ENCODE measurements around the gene LSM4.

LSM4 gene

GRCh38 chr19:18293642-18294466 lies 29.0 kb downstream of the LSM4 start:
- H3K4me3 ChIP-seq (ENCODE audit: low read depth, low read length), result peak overlapping the region; percentile 69
- DNase-seq (ENCODE audit: low read depth), result no peak
- TF ChIP-seq CTCF (conservative IDR thresholded peaks at IDR 0.05; ENCODE audit: low read depth, low read length), result no peak

- H3K4me3 ChIP-seq (ENCODE audit: low read depth, low read length), result peak overlapping the region; percentile 69
- peak; percentile 82 for DNase-seq (ENCODE audit: low read depth)
- no peak for TF ChIP-seq CTCF (conservative IDR thresholded peaks at IDR 0.05; ENCODE audit: low read depth, low read length)
Observed at GRCh38 chr19:18292810-18293641, 29.9 kb downstream of the LSM4 start.

- peak overlapping the region; percentile 69 for H3K4me3 ChIP-seq (ENCODE audit: low read depth, low read length)
- no peak for DNase-seq (ENCODE audit: low read depth)
- TF ChIP-seq CTCF (conservative IDR thresholded peaks at IDR 0.05; ENCODE audit: low read depth, low read length), result no peak
Observed at GRCh38 chr19:18292462-18292809, 30.4 kb downstream of the LSM4 start.

GRCh38 chr19:18291590-18292461 lies 31.1 kb downstream of the LSM4 start:
- peak overlapping the region; percentile 69 for H3K4me3 ChIP-seq (ENCODE audit: low read depth, low read length)
- DNase-seq (ENCODE audit: low read depth), result peak; percentile 87
- TF ChIP-seq CTCF (conservative IDR thresholded peaks at IDR 0.05; ENCODE audit: low read depth, low read length), result no peak

GRCh38 chr19:18291019-18291524 lies 31.8 kb downstream of the LSM4 start:
- H3K4me3 ChIP-seq (ENCODE audit: low read depth, low read length), result peak overlapping the region; percentile 69
- DNase-seq (ENCODE audit: low read depth), result no peak
- no peak for TF ChIP-seq CTCF (conservative IDR thresholded peaks at IDR 0.05; ENCODE audit: low read depth, low read length)

GRCh38 chr19:18290302-18291018 lies 32.4 kb downstream of the LSM4 start:
- H3K4me3 ChIP-seq (ENCODE audit: low read depth, low read length), result no peak overlapping the region
- TF ChIP-seq CTCF (conservative IDR thresholded peaks at IDR 0.05; ENCODE audit: low read depth, low read length), result no peak
- no peak for DNase-seq (ENCODE audit: low read depth)
